Epithelial cell of prostate (primary cell): ENCODE measurements around the gene CNTF.
"Not testable (repeated sequence)": the region's sequence is repeated elsewhere in the genome, so short reads cannot be mapped to it uniquely, and the experiment has no call there.

Experiments used
- DNase-seq: peaks from one replicate; pipeline ENCODE4 v3.0.0-alpha.2; 2011; ENCODE audit warnings: low read depth, low spot score
- H3K27ac ChIP-seq: fragments of 450-650 bp; 2 replicates; pipeline ENCODE4 v1.5.1; 2017; ENCODE audit warnings: mild to moderate bottlenecking

The CNTF gene

GRCh38 chr11:58622344-58622743 lies at the start of gene CNTF:
TSS of gene CNTF (plus strand) at chr11:58622665. CDS start at chr11:58622753, 88 bp downstream.
- no peak for DNase-seq
- peak within 1 kb of the TSS; percentile 37 for H3K27ac ChIP-seq

- not testable (repeated sequence) for DNase-seq
Measured at GRCh38 chr11:58572906-58573305, 49.6 kb upstream of the CNTF start.

GRCh38 chr11:58573451-58574104 lies 48.9 kb upstream of the CNTF start:
- peak overlapping the region; percentile 100 for H3K27ac ChIP-seq
- no peak for DNase-seq

More at GRCh38 chr11:58572906-58573305, 49.6 kb upstream of the CNTF start:
- H3K27ac ChIP-seq = peak overlapping the region; percentile 100

GRCh38 chr11:58574881-58575280 lies 47.6 kb upstream of the CNTF start:
- DNase-seq = no peak
- peak overlapping the region; percentile 100 for H3K27ac ChIP-seq

GRCh38 chr11:58575377-58576020 lies 47.0 kb upstream of the CNTF start, which contains the start of gene LPXN:
TSS of gene LPXN (minus strand) at chr11:58575856. CDS start at chr11:58575772, 84 bp downstream.
- peak within 1 kb of the TSS; percentile 100 for H3K27ac ChIP-seq
- peak; percentile 57 for DNase-seq

- H3K27ac ChIP-seq = peak overlapping the region; percentile 100
- no peak for DNase-seq
Measured at GRCh38 chr11:58576887-58577471, 45.5 kb upstream of the CNTF start.

GRCh38 chr11:58577555-58578135 lies 44.8 kb upstream of the CNTF start:
- peak overlapping the region; percentile 100 for H3K27ac ChIP-seq
- peak; percentile 52 for DNase-seq

GRCh38 chr11:58578136-58578634 lies 44.3 kb upstream of the CNTF start:
- peak; percentile 97 for DNase-seq
- H3K27ac ChIP-seq = peak overlapping the region; percentile 100

GRCh38 chr11:58578635-58579191 lies 43.8 kb upstream of the CNTF start, which contains the start of gene ZFP91:
TSS of gene ZFP91 (plus strand) at chr11:58579063. CDS start at chr11:58579282, 219 bp downstream.
- peak; percentile 89 for DNase-seq
- H3K27ac ChIP-seq = peak within 1 kb of the TSS; percentile 100

- H3K27ac ChIP-seq = peak overlapping the region; percentile 100
- DNase-seq = peak; percentile 64
Measured at GRCh38 chr11:58579192-58580129, 43.0 kb upstream of the CNTF start.

GRCh38 chr11:58580311-58580710 lies 42.2 kb upstream of the CNTF start:
- H3K27ac ChIP-seq = peak overlapping the region; percentile 100
- DNase-seq = no peak

GRCh38 chr11:58582437-58582836 lies 40.0 kb upstream of the CNTF start:
- H3K27ac ChIP-seq = no peak overlapping the region
- DNase-seq = no peak

- no peak overlapping the region for H3K27ac ChIP-seq
- no peak for DNase-seq
Measured at GRCh38 chr11:58586998-58587397, 35.5 kb upstream of the CNTF start.

GRCh38 chr11:58591659-58592058 lies 30.8 kb upstream of the CNTF start:
- no peak for DNase-seq
- no peak overlapping the region for H3K27ac ChIP-seq

- no peak overlapping the region for H3K27ac ChIP-seq
- DNase-seq = no peak
Measured at GRCh38 chr11:58592760-58593472, 29.5 kb upstream of the CNTF start.

GRCh38 chr11:58594826-58595225 lies 27.6 kb upstream of the CNTF start:
- no peak for DNase-seq
- H3K27ac ChIP-seq = no peak overlapping the region

GRCh38 chr11:58596621-58597020 lies 25.8 kb upstream of the CNTF start:
- DNase-seq = no peak

GRCh38 chr11:58597486-58598144 lies 24.9 kb upstream of the CNTF start:
- no peak for DNase-seq
- H3K27ac ChIP-seq = no peak overlapping the region

More at GRCh38 chr11:58596621-58597020, 25.8 kb upstream of the CNTF start:
- no peak overlapping the region for H3K27ac ChIP-seq
